ENCODE results near the gene PDZRN3.

DNA sequence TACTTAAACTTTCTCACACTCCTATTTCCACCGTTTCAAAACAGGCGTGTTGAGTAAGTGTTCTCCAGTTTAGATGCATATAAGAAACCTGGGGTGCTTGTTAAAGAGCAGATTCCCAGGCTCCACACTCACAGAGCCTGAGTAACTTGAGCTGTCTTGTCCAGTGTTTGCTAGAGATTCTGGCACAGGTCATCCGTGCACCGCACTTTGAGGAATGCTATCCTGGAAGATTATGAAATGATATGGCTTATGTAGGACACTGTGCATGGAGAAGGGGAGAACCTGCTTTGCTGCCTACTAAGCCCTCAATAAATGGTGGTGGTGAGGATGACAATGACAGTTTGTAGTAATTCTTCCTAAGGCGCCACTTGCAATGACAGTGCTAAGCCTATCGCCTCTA is 273.7 kb downstream of the PDZRN3 start:
- TF ChIP-seq CTCF (IDR thresholded peaks at IDR 0.05) = no peak
- TF ChIP-seq POLR2A (IDR thresholded peaks at IDR 0.05) = no peak
